Cardiac muscle cell (in vitro differentiated cells and primary cell): ENCODE data around the gene OGDH. TPM values are rescaled to one million over a fixed set of nuclear protein-coding genes. Genes with fewer than 3 reads are reported as not detected.

Source experiments
- DNase-seq, 2 donors: peaks; one replicate each; pipeline versions ENCODE4 v3.0.0 to v3.0.0-alpha.2; 2010 to 2017; ENCODE audit warnings: low read depth in 1 of 2, low spot score in 1 of 2
- H3K27ac ChIP-seq: fragments of 200-600 bp; sonication (generic); 2 replicates; pipeline ENCODE4 v1.5.1; 2016
- H3K27me3 ChIP-seq: fragments of 200-600 bp; sonication (generic); 2 replicates; pipeline ENCODE4 v1.6.0; 2016; ENCODE audit warnings: control low read depth
- H3K36me3 ChIP-seq: fragments of 200-600 bp; sonication (generic); 2 replicates; pipeline ENCODE4 v1.5.1; 2016; ENCODE audit warnings: control low read depth
- H3K4me1 ChIP-seq: fragments of 200-600 bp; sonication (generic); 2 replicates; pipeline ENCODE4 v1.8.1; 2017; ENCODE audit warnings: low read depth, mild to moderate bottlenecking, mixed run types
- H3K4me3 ChIP-seq: fragments of 200-600 bp; sonication (generic); 2 replicates; pipeline ENCODE4 v1.5.1; 2016; ENCODE audit warnings: mild to moderate bottlenecking
- H3K9me3 ChIP-seq: fragments of 200-600 bp; sonication (generic); 2 replicates; pipeline ENCODE4 v1.5.1; 2017; ENCODE audit warnings: low read depth, mild to moderate bottlenecking, control low read depth
- polyA plus RNA-seq: library from polyadenylated mRNA; unstranded; fragments of >200 nt; fragmentation: Nextera tagmentation; extraction: Ambion mirVana; gene quantifications from 2 replicates; pipeline ENCODE4 v1.2.1, GENCODE V29; 2016
- total RNA-seq: library from RNA; depleted of rRNA; stranded (reverse); fragments of >200 nt; gene quantifications from 2 replicates; pipeline ENCODE4 v1.2.3, GENCODE V29; 2016
- TF ChIP-seq, protein P1 (sequence below): IDR thresholded peaks from 2 replicates; pipeline ENCODE4 v1.5.1; 2012; ENCODE audit warnings: low read depth, mild to moderate bottlenecking, low read length

The OGDH gene
- total and polyA plus RNA-seq, 2 experiments from 2014 or later = 71.9 to 111 TPM

DNA sequence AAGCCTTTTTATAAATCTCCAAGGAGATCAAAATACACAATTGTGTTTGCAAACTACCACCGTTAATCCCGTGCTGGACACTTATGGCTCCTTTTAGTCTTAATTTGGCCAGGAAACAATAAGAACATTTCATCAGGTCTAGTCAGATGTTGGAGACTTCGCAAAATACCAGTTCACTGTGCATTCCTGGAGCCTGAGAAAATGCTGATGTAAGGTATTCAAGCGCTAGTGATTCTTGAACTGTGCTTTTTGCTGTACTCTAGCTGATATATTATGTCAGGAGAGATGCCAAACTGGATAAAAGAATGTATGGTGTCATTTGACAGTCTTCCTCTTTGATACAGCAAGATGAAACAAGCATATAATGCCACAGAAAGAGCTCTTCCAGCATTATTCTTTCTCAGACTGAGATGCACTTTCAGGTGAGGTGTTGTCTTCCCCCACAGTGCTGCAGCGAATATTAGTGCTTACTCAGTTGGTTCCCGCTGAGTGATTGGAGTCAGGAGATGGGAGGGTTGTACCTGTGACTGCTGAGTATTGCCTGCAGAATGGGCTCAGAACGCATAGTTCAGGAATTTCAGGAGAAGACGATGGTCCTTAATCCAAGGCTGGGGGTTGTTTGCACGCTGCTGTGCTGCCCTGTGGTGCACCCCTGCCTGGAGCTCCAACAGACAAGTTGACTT is 59.2 kb downstream of the OGDH start:
- no peaks in the 10 kb centered on the region for H3K4me1 ChIP-seq
- no peaks in the 10 kb centered on the region for H3K27me3 ChIP-seq
- peak in 1 of 2 donors; percentile 82 for DNase-seq
- no peak overlapping the region for H3K27ac ChIP-seq
- peaks cover 23% of the 10 kb centered on the region for H3K36me3 ChIP-seq
- no peaks in the 10 kb centered on the region for H3K9me3 ChIP-seq
- no peak overlapping the region for H3K4me3 ChIP-seq
- TF ChIP-seq, protein P1, sequence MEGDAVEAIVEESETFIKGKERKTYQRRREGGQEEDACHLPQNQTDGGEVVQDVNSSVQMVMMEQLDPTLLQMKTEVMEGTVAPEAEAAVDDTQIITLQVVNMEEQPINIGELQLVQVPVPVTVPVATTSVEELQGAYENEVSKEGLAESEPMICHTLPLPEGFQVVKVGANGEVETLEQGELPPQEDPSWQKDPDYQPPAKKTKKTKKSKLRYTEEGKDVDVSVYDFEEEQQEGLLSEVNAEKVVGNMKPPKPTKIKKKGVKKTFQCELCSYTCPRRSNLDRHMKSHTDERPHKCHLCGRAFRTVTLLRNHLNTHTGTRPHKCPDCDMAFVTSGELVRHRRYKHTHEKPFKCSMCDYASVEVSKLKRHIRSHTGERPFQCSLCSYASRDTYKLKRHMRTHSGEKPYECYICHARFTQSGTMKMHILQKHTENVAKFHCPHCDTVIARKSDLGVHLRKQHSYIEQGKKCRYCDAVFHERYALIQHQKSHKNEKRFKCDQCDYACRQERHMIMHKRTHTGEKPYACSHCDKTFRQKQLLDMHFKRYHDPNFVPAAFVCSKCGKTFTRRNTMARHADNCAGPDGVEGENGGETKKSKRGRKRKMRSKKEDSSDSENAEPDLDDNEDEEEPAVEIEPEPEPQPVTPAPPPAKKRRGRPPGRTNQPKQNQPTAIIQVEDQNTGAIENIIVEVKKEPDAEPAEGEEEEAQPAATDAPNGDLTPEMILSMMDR = no peak

DNA sequence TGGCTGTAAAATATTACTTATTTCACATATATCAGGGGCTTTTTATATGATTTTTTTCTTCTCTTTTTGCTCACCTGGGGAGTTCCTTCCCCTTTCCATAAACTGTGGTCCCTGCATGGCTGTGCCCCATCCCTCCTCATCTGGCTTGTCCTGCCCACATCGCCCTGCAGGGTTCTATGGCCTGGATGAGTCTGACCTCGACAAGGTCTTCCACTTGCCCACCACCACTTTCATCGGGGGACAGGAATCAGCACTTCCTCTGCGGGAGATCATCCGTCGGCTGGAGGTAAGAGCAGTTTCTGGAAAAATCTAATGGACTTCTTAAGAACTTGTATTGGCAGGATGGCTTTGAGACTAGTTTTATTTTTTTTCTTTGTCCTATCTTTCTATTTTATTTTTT is 60.1 kb downstream of the OGDH start:
- Histone ChIP-seq H3K4me3 (no peak overlapping the region), H3K9me3 (no peaks in the 10 kb centered on the region), H3K27me3 (no peaks in the 10 kb centered on the region), H3K4me1 (no peaks in the 10 kb centered on the region), H3K27ac (no peak overlapping the region), H3K36me3 (peaks cover 23% of the 10 kb centered on the region)
- DNase-seq = no peak
- TF ChIP-seq, protein P1 = no peak

DNA sequence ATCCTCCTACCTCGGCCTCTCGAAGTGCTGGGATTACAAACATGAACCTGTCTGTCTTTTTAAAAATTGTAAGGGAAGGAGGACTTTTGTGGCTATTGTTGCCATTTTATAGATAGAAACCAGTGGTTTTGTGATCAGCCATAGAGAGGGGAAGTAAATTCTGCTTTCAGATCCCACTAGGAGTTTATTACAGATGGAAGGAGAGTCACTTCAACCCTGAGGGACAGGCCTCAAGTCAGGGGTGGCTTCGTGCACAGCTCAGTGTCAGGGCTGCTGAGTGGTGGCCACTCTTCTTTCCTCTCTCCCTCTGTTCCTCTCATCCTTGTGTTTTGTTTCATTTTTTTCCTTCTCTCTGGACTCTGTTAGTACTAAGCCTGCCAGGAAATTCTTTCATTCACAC is 60.8 kb downstream of the OGDH start:
- Histone ChIP-seq H3K36me3 (peaks cover 23% of the 10 kb centered on the region), H3K27me3 (no peaks in the 10 kb centered on the region), H3K4me1 (no peaks in the 10 kb centered on the region), H3K9me3 (no peaks in the 10 kb centered on the region), H3K4me3 (no peak overlapping the region), H3K27ac (no peak overlapping the region)
- TF ChIP-seq, protein P1 = no peak
- DNase-seq = no peak

DNA sequence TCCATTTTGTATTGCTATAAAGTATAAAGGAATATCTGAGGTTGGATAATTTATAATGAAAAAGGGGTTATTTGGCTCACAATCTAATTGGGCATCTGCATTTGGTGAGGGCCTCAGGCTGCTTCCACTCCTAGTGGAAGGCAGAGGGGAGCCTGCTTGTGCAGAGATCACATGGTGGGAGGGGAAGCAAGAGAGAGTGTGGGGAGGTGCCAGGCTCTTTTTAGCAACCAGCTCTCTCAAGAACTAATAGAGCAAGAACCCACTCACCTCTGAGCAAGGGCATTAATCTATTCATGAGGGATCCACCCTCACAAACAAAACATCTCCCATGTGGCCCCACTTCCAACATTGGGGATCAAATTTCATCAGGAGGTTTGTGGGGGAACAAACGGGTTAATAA is 64.6 kb downstream of the OGDH start:
- TF ChIP-seq, protein P1 = no peak
- Histone ChIP-seq H3K36me3 (peaks cover 38% of the 10 kb centered on the region), H3K4me1 (no peaks in the 10 kb centered on the region)

DNA sequence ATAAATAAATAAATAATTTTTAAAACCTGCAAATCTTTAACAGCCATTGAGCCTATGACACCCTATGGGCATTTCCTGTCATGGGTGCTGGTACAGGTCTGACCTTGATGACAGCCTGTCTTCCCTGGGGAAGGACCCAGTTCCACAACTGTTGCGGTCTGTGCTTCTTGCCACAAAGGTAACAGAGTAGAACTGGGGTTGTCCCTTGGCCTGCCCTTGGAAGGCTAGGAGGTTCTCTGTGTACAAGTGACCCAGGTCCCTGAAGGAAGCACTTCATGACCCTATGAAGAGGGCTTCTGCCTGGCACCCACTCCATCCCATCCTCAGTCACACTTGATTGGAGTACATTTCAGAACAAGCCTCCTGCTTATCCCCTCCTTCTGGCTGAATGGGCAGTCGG is 66.9 kb downstream of the OGDH start:
- DNase-seq = no peak
- Histone ChIP-seq H3K9me3 (no peaks in the 10 kb centered on the region), H3K36me3 (peaks cover 33% of the 10 kb centered on the region), H3K4me1 (no peaks in the 10 kb centered on the region), H3K4me3 (no peak overlapping the region), H3K27ac (no peak overlapping the region), H3K27me3 (no peaks in the 10 kb centered on the region)
- TF ChIP-seq, protein P1 = no peak

More for the DNA sequence above, 64.6 kb downstream of the OGDH start:
- Histone ChIP-seq H3K4me3 (no peak overlapping the region), H3K27ac (no peak overlapping the region), H3K27me3 (no peaks in the 10 kb centered on the region), H3K9me3 (no peaks in the 10 kb centered on the region)
- no peak for DNase-seq
